HepG2 (cell line): ENCODE measurements around the gene FAM181A. TPM values are rescaled to one million over a fixed set of nuclear protein-coding genes. Genes with fewer than 3 reads are reported as not detected.
A peak's percentile ranks its signal among the peaks of the same experiment; 100 is the strongest.

Experiments used
- ATAC-seq: fragments of 200-7000 bp; cut with Tn5 transposase; 3 replicates; pipeline ENCODE4 v1.9.1; 2020; ENCODE audit warnings: mild to moderate bottlenecking, moderate library complexity
- BruUV-seq: library from RNA; stranded (reverse); fragments of 400-500 nt; replicated peaks from 2 replicates; lab custom pipeline; 2021; lab: Mats Ljungman, UMichigan
- CTCF ChIA-PET: fragments of 300-600 bp; formaldehyde crosslinking; extraction: SDS; loops from one replicate; lab custom pipeline; 2021; ENCODE audit warnings: low total read pairs, inconsistent platforms, low intra/inter-chr PET ratio; lab: Yijun Ruan, JAX
- POLR2A ChIA-PET: fragments of 350-600 bp; sonication (Branson Sonifier 250); formaldehyde crosslinking; loops from one replicate; lab custom pipeline; 2020; ENCODE audit warnings: antibody characterized with exemption, inconsistent platforms; lab: Yijun Ruan, JAX
- DNase-seq: peaks from one replicate; pipeline ENCODE4 v3.0.0-alpha.2; 2015; ENCODE audit warnings: low spot score
- FAIRE-seq: peaks from 3 replicates; lab custom pipeline; 2011; peaks lifted over from hg19 to GRCh38; lab: Jason Lieb, UNC
- H2AFZ ChIP-seq: one replicate; pipeline ENCODE4 v1.6.1; 2011; ENCODE audit warnings: low read length, inconsistent platforms
- H3K27ac ChIP-seq: fragments of 300-600 bp; 3 replicates; pipeline ENCODE4 v1.8.0; 2011; ENCODE audit warnings: mixed run types, mild to moderate bottlenecking, mixed read lengths, low read length, inconsistent platforms; ENCODE audit not compliant: insufficient read depth; ENCODE audit errors: extremely low read length
- H3K27me3 ChIP-seq, 2 experiments: fragments of 200-600 bp in 1 of 2; 2 replicates in 1 of 2; 3 replicates in 1 of 2; pipeline versions ENCODE4 v1.6.0 to v1.8.0; 2011; ENCODE audit warnings: low read length in 2 of 2, mild to moderate bottlenecking in 2 of 2, moderate library complexity in 2 of 2, inconsistent platforms in 1 of 2; ENCODE audit not compliant: insufficient read depth in 2 of 2, control insufficient read depth in 1 of 2
- H3K36me3 ChIP-seq, 2 experiments: fragments of 200-600 bp in 1 of 2; replicated peaks in 1 of 2; 2 replicates in 1 of 2; 3 replicates in 1 of 2; pipeline versions ENCODE4 v1.5.1 to v1.8.0; 2011; ENCODE audit warnings: low read length in 2 of 2, inconsistent platforms in 1 of 2; ENCODE audit not compliant: insufficient read depth in 2 of 2, control insufficient read depth in 1 of 2
- H3K4me1 ChIP-seq: 2 replicates; pipeline ENCODE4 v1.5.1; 2012; ENCODE audit warnings: low read length, inconsistent platforms; ENCODE audit not compliant: insufficient read depth
- H3K4me2 ChIP-seq: 2 replicates; pipeline ENCODE4 v1.6.0; 2011; ENCODE audit warnings: low read depth, low read length, inconsistent platforms
- H3K4me3 ChIP-seq, 3 experiments: fragments of 200-600 bp in 1 of 3; sonication (generic), shearing (Covaris generic) in 1 of 3; replicated peaks in 1 of 3; 2 replicates each; pipeline ENCODE4 v1.5.1; 2011 to 2016; ENCODE audit warnings: low read length in 3 of 3, inconsistent platforms in 2 of 3, low read depth in 2 of 3, mild to moderate bottlenecking in 2 of 3, control low read depth in 1 of 3, mixed read lengths in 1 of 3; ENCODE audit not compliant: insufficient read depth in 1 of 3
- H3K79me2 ChIP-seq: one replicate; pipeline ENCODE4 v1.6.1; 2011; ENCODE audit warnings: low read length, inconsistent platforms; ENCODE audit not compliant: insufficient read depth
- H3K9ac ChIP-seq: 2 replicates; pipeline ENCODE4 v1.6.0; 2011; ENCODE audit warnings: mild to moderate bottlenecking, low read depth, low read length, inconsistent platforms; ENCODE audit not compliant: insufficient read depth
- H3K9me3 ChIP-seq: 2 replicates; pipeline ENCODE4 v1.5.1; 2012; ENCODE audit warnings: mild to moderate bottlenecking, low read length
- H4K20me1 ChIP-seq: 2 replicates; pipeline ENCODE4 v1.6.0; 2011; ENCODE audit warnings: inconsistent platforms, mild to moderate bottlenecking, low read length, moderate library complexity; ENCODE audit not compliant: insufficient read depth
- EEA1 ChIP-seq: sonication (generic); formaldehyde crosslinking; IDR thresholded peaks from 2 replicates; pipeline ENCODE4 v1.5.1; 2020; ENCODE audit warnings: mild to moderate bottlenecking, missing genetic modification reagents, borderline replicate concordance
- ERF ChIP-seq: IDR thresholded peaks from 2 replicates; pipeline ENCODE4 v1.6.1; 2018; ENCODE audit warnings: missing biosample characterization, missing genetic modification reagents
- LBX2 ChIP-seq: sonication (generic); formaldehyde crosslinking; IDR thresholded peaks from 2 replicates; pipeline ENCODE4 v1.5.0; 2020; ENCODE audit warnings: missing genetic modification reagents, mild to moderate bottlenecking, borderline replicate concordance
- PHF21A ChIP-seq: sonication (generic); formaldehyde crosslinking; IDR thresholded peaks from 2 replicates; pipeline ENCODE4 v1.5.0; 2020; ENCODE audit warnings: mild to moderate bottlenecking, missing genetic modification reagents
- RARA ChIP-seq: IDR thresholded peaks from 2 replicates; pipeline ENCODE4 v1.6.1; 2016; ENCODE audit warnings: missing genetic modification reagents, missing compliant biosample characterization
- U2AF2 ChIP-seq: fragments of 200-400 bp; formaldehyde crosslinking; IDR thresholded peaks from 2 replicates; pipeline ENCODE4 v1.6.1; 2017; ENCODE audit warnings: low read depth, mild to moderate bottlenecking, low read length
- ZBTB33 ChIP-seq: sonication (generic); formaldehyde crosslinking; IDR thresholded peaks from 2 replicates; pipeline ENCODE4 v1.4.0; 2020; ENCODE audit warnings: missing genetic modification reagents
- ZBTB38 ChIP-seq: sonication (generic); formaldehyde crosslinking; IDR thresholded peaks from 2 replicates; pipeline ENCODE4 v1.5.1; 2020; ENCODE audit warnings: mild to moderate bottlenecking, missing genetic modification reagents
- ZNF12 ChIP-seq: sonication (generic); formaldehyde crosslinking; IDR thresholded peaks from 2 replicates; pipeline ENCODE4 v1.5.0; 2020; ENCODE audit warnings: missing genetic modification reagents
- ZNF142 ChIP-seq: sonication (generic); formaldehyde crosslinking; IDR thresholded peaks from 2 replicates; pipeline ENCODE4 v1.4.0; 2020; ENCODE audit warnings: missing genetic modification reagents
- ZNF768 ChIP-seq: sonication (generic); formaldehyde crosslinking; IDR thresholded peaks from 2 replicates; pipeline ENCODE4 v1.4.0; 2020; ENCODE audit warnings: missing genetic modification reagents
- ZNF773 ChIP-seq: sonication (generic); formaldehyde crosslinking; IDR thresholded peaks from 2 replicates; pipeline ENCODE4 v1.4.0; 2020; ENCODE audit warnings: missing genetic modification reagents, borderline replicate concordance
- WGBS: methylation state at CpG from one replicate; pipeline ENCODE4 v1.1.6; 2017; ENCODE audit warnings: low lambda C conversion rate; 5-methylcytosine and 5-hydroxymethylcytosine counted together
- in situ Hi-C: cut with HindIII; loops from 2 replicates; pipeline ENCODE4 v1.10.0; 2017; ENCODE audit warnings: low pct_unique_long_range_greater_than_20kb; ENCODE audit not compliant: extremely low pct_ligation_motif_present
- intact Hi-C: fragments of 100-400 bp; cut with micrococcal nuclease; formaldehyde crosslinking; loops from one replicate; pipeline ENCODE4 v1.10.0; 2022; ENCODE audit not compliant: unreplicated experiment
- polyA plus RNA-seq, 8 experiments: library from polyadenylated mRNA; depleted of rRNA in 3 of 8; stranded (reverse) in 7 of 8; unstranded in 1 of 8; fragments of >200 nt; fragmentation: Illumina TruSeq in 4 of 8; extraction: Trizol in 4 of 8; gene quantifications; 2 replicates each; pipeline versions ENCODE4 v1.2.1 to v1.2.3, GENCODE V29; 2011 to 2016; ENCODE audit warnings: low read depth in 4 of 8, missing spikeins in 1 of 8, mixed read lengths in 1 of 8; ENCODE audit not compliant: insufficient read depth in 1 of 8
- total RNA-seq, 5 experiments: library from RNA; depleted of rRNA; stranded (reverse); fragments of >200 nt; fragmentation: Illumina TruSeq; extraction: Trizol; gene quantifications; 2 replicates each; pipeline ENCODE4 v1.2.3, GENCODE V29; 2016; ENCODE audit warnings: low read depth in 1 of 5
- TF ChIP-seq, protein P1 (sequence below): IDR thresholded peaks from 2 replicates; pipeline ENCODE4 v1.6.1; 2016; ENCODE audit warnings: low read depth, borderline replicate concordance

The FAM181A gene
- total and polyA plus RNA-seq, 2 of the 13 experiments (the other 11 are each of a cell fraction or from before 2014, with no cell fraction given), result 1.1 to 1.5 TPM

GRCh38 chr14:93921001-93921806 lies 5.9 kb upstream of the FAM181A start:
- FAIRE-seq (no peak), ATAC-seq (no peak), DNase-seq (no peak)
- no peak overlapping the region for H3K4me3 ChIP-seq
- H2AFZ ChIP-seq, result no peak overlapping the region
- no TSS peak for BruUV-seq
- H3K4me1 ChIP-seq, result peaks cover 24% of the 10 kb centered on the region
- no peak overlapping the region for H3K27ac ChIP-seq
- no peak overlapping the region for H3K4me2 ChIP-seq
- in situ Hi-C loops, result no loop called here
- WGBS, result 75% methylated on average over 12 of the region's 18 CpGs
- H3K9me3 ChIP-seq, result no peaks in the 10 kb centered on the region
- CTCF ChIA-PET, result no interaction called here
- H3K9ac ChIP-seq, result no peak overlapping the region
- TF ChIP-seq, protein P1, sequence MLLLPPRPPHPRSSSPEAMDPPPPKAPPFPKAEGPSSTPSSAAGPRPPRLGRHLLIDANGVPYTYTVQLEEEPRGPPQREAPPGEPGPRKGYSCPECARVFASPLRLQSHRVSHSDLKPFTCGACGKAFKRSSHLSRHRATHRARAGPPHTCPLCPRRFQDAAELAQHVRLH, result no peak
- TF ChIP-seq RARA (CRISPR knock-in tag) (0 out of 2 replicates have a peak, but pooled peaks have one; percentile 25), ERF (CRISPR knock-in tag) (no peak), ZNF12 (CRISPR knock-in tag) (no peak), ZNF773 (CRISPR knock-in tag) (no peak), ZBTB38 (CRISPR knock-in tag) (peak; percentile 44; the same call in 1 of the 2 replicates), EEA1 (CRISPR knock-in tag) (no peak), PHF21A (CRISPR knock-in tag) (no peak), ZBTB33 (CRISPR knock-in tag) (peak; percentile 21; the same call in 1 of the 2 replicates), ZNF142 (CRISPR knock-in tag) (no peak), LBX2 (no peak), ZNF768 (peak; percentile 89), U2AF2 (no peak)
- POLR2A ChIA-PET, result no interaction called here
- H3K27me3 ChIP-seq, result peaks cover 0 to 10% of the 10 kb centered on the region in 2 experiments; a peak in 2 of 5 replicates
- H3K79me2 ChIP-seq, result no peaks in the 10 kb centered on the region
- no peaks in the 10 kb centered on the region for H3K36me3 ChIP-seq
- intact Hi-C loops, result no loop called here
- no peaks in the 10 kb centered on the region for H4K20me1 ChIP-seq
